OCI-LY7 (cell line): ENCODE data around the gene CLIP3. TPM values are rescaled to one million over a fixed set of nuclear protein-coding genes. Genes with fewer than 3 reads are reported as not detected.

Experiments
- BruUV-seq: library from RNA; stranded (reverse); fragments of 400-500 nt; replicated peaks from 2 replicates; lab custom pipeline; 2021; lab: Mats Ljungman, UMichigan
- CTCF ChIA-PET: fragments of 300-600 bp; sonication (Branson Sonifier 250); formaldehyde crosslinking; loops from one replicate; lab custom pipeline; 2022; ENCODE audit warnings: antibody characterized with exemption; ENCODE audit not compliant: unreplicated experiment; lab: Charles Lee
- POLR2A ChIA-PET: fragments of 300-600 bp; sonication (Branson Sonifier 250); formaldehyde crosslinking; loops from one replicate; lab custom pipeline; 2022; ENCODE audit warnings: antibody characterized with exemption; lab: Charles Lee
- DNase-seq: peaks from one replicate; pipeline ENCODE4 v3.0.0-alpha.2; 2015; ENCODE audit warnings: low spot score
- H2AFZ ChIP-seq: fragments of 200-600 bp; sonication (generic), shearing (Covaris generic); 2 replicates; pipeline ENCODE4 v1.6.1; 2014; ENCODE audit warnings: mild to moderate bottlenecking, antibody characterized with exemption, low read length, moderate library complexity
- H3K27ac ChIP-seq: fragments of 200-600 bp; sonication (generic); 2 replicates; pipeline ENCODE4 v1.5.1; 2014; ENCODE audit warnings: mixed run types, low read depth, mild to moderate bottlenecking, moderate library complexity, low read length, inconsistent platforms; ENCODE audit not compliant: poor library complexity, severe bottlenecking
- H3K36me3 ChIP-seq: fragments of 200-600 bp; sonication (generic); 2 replicates; pipeline ENCODE4 v1.6.1; 2014; ENCODE audit warnings: mild to moderate bottlenecking, antibody characterized with exemption, low read length, moderate library complexity, mixed read lengths; ENCODE audit not compliant: insufficient read depth
- H3K4me1 ChIP-seq: fragments of 200-600 bp; sonication (generic); 2 replicates; pipeline ENCODE4 v1.5.1; 2014; ENCODE audit warnings: mild to moderate bottlenecking, low read length; ENCODE audit not compliant: insufficient read depth, poor library complexity, severe bottlenecking
- H3K4me2 ChIP-seq: fragments of 200-600 bp; sonication (generic); 2 replicates; pipeline ENCODE4 v1.6.1; 2014; ENCODE audit warnings: mild to moderate bottlenecking, low read length
- H3K4me3 ChIP-seq: fragments of 200-600 bp; sonication (generic); 2 replicates; pipeline ENCODE4 v1.5.1; 2014; ENCODE audit warnings: mild to moderate bottlenecking, low read depth, low read length; ENCODE audit not compliant: poor library complexity, severe bottlenecking
- H3K79me2 ChIP-seq: fragments of 200-600 bp; sonication (generic); 2 replicates; pipeline ENCODE4 v1.6.1; 2016; ENCODE audit warnings: low read depth, mild to moderate bottlenecking, low read length, moderate library complexity, mixed read lengths; ENCODE audit not compliant: insufficient read depth
- H3K9me2 ChIP-seq: fragments of 200-600 bp; sonication (generic); 2 replicates; pipeline ENCODE4 v1.6.1; 2016; ENCODE audit warnings: mild to moderate bottlenecking, low read length, mixed read lengths; ENCODE audit not compliant: insufficient read depth
- H3K9me3 ChIP-seq: fragments of 200-600 bp; sonication (generic); 2 replicates; pipeline ENCODE4 v1.6.1; 2014; ENCODE audit warnings: mild to moderate bottlenecking, mixed run types, low read length, mixed read lengths
- H4K20me1 ChIP-seq: fragments of 200-600 bp; sonication (generic); 2 replicates; pipeline ENCODE4 v1.6.1; 2014; ENCODE audit warnings: mild to moderate bottlenecking, antibody characterized with exemption, low read length, moderate library complexity, mixed read lengths; ENCODE audit not compliant: insufficient read depth
- EZH2phosphoT487 ChIP-seq: fragments of 200-600 bp; sonication (generic); IDR thresholded peaks from 2 replicates; pipeline ENCODE4 v1.6.1; 2018; ENCODE audit warnings: low read depth, borderline replicate concordance, mild to moderate bottlenecking, mixed run types, antibody characterized with exemption, low read length, moderate library complexity, mixed read lengths
- intact Hi-C: fragments of 100-400 bp; cut with micrococcal nuclease; formaldehyde crosslinking; loops from one replicate; pipeline ENCODE4 v1.10.0; 2022; ENCODE audit not compliant: unreplicated experiment
- total RNA-seq, 2 experiments: library from RNA; depleted of rRNA in 1 of 2; stranded (reverse); fragments of >200 nt in 1 of 2; shearing (Covaris generic) in 1 of 2; gene quantifications; 2 replicates each; pipeline ENCODE4 v1.2.3, GENCODE V29; 2014 to 2022
- TF ChIP-seq, protein P1 (sequence below): fragments of 200-600 bp; sonication (generic); conservative IDR thresholded peaks from 2 replicates; pipeline ENCODE4 v1.5.1; 2014; ENCODE audit warnings: mild to moderate bottlenecking, antibody characterized with exemption, low read length, moderate library complexity, mixed read lengths

The CLIP3 gene
- total RNA-seq, 2 experiments from 2014 or later = 0.66 to 2.4 TPM

- Histone ChIP-seq H3K4me1 (no peaks in the 10 kb centered on the region), H3K27ac (no peak overlapping the region), H4K20me1 (no peaks in the 10 kb centered on the region), H3K79me2 (no peaks in the 10 kb centered on the region), H3K9me2 (no peaks in the 10 kb centered on the region), H2AFZ (no peak overlapping the region), H3K36me3 (no peaks in the 10 kb centered on the region), H3K4me3 (no peak overlapping the region), H3K9me3 (no peaks in the 10 kb centered on the region), H3K4me2 (no peak overlapping the region)
- DNase-seq = no peak
- intact Hi-C loops = no loop called here
- POLR2A ChIA-PET = no interaction called here
- CTCF ChIA-PET = no interaction called here
- no peak for TF ChIP-seq EZH2phosphoT487
- TF ChIP-seq, protein P1, sequence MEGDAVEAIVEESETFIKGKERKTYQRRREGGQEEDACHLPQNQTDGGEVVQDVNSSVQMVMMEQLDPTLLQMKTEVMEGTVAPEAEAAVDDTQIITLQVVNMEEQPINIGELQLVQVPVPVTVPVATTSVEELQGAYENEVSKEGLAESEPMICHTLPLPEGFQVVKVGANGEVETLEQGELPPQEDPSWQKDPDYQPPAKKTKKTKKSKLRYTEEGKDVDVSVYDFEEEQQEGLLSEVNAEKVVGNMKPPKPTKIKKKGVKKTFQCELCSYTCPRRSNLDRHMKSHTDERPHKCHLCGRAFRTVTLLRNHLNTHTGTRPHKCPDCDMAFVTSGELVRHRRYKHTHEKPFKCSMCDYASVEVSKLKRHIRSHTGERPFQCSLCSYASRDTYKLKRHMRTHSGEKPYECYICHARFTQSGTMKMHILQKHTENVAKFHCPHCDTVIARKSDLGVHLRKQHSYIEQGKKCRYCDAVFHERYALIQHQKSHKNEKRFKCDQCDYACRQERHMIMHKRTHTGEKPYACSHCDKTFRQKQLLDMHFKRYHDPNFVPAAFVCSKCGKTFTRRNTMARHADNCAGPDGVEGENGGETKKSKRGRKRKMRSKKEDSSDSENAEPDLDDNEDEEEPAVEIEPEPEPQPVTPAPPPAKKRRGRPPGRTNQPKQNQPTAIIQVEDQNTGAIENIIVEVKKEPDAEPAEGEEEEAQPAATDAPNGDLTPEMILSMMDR = no peak
- no TSS peak for BruUV-seq
Observed at GRCh38 chr19:36040495-36040894, 7.8 kb upstream of the CLIP3 start.

- intact Hi-C loops = no loop called here
- no peak for DNase-seq
- POLR2A ChIA-PET = no interaction called here
- CTCF ChIA-PET = no interaction called here
- no TSS peak for BruUV-seq
- no peaks in the 10 kb centered on the region for H3K79me2 ChIP-seq
- H3K27ac ChIP-seq = no peak overlapping the region
- no peak overlapping the region for H3K4me3 ChIP-seq
- 0 out of 2 replicates have a peak, but pooled peaks cover 5% of the 10 kb centered on the region for H3K36me3 ChIP-seq
- no peaks in the 10 kb centered on the region for H3K9me3 ChIP-seq
- H2AFZ ChIP-seq = no peak overlapping the region
- no peaks in the 10 kb centered on the region for H3K4me1 ChIP-seq
- TF ChIP-seq, protein P1 = no peak
- TF ChIP-seq EZH2phosphoT487 = no peak
- no peaks in the 10 kb centered on the region for H4K20me1 ChIP-seq
- no peaks in the 10 kb centered on the region for H3K9me2 ChIP-seq
- no peak overlapping the region for H3K4me2 ChIP-seq
Observed at GRCh38 chr19:36031308-36031707, 1.4 kb downstream of the CLIP3 start.

DNA sequence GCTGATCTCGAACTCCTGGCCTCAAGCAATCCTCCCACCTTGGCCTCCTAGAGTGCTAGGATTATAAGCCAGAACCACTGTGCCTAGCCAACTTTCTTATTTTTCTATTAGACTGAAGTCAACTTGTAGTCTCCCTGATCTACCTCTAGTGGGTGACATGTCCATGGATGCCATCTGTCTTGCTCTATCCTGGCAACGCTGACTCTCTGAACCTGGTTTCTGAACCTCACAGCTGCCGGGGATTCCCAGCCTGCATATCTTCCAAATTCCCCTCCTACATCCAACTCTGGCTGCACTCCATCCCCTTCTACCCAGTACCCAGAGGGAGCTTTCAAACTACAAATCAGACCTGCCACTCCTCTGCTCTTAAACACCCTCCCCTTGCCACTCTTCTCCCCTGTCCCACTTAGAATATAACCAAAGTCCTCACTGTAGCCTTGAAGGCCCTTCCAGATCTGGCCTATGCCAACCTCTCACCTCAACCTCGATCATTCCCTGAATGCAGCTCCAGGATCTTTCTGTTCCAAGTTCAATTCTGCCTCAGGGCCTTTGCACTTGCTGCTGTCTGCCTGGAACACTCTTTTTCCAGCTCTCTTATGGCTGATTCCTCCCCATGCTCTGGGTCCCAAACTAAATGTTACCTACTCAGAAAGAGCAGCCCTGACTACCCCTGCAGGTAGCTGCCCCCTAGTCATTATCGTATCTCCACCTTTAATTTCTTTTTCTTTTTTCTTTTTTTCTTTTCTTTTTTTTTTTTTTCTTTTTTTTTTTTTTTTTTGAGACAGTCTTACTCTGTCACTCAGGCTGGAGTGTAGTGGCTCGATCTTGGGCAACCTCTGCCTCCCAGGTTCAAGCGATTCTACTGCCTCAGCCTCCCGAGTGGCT lies 2.2 kb downstream of the CLIP3 start:
- no peaks in the 10 kb centered on the region for H3K9me3 ChIP-seq
- H3K79me2 ChIP-seq = no peaks in the 10 kb centered on the region
- no peak overlapping the region for H3K4me2 ChIP-seq
- H4K20me1 ChIP-seq = no peaks in the 10 kb centered on the region
- no peaks in the 10 kb centered on the region for H3K4me1 ChIP-seq
- no TSS peak for BruUV-seq
- DNase-seq = no peak
- no peaks in the 10 kb centered on the region for H3K9me2 ChIP-seq
- CTCF ChIA-PET = no interaction called here
- POLR2A ChIA-PET = interaction anchor here (0.7 kb wide), 1 partner anchor 368 kb away, joined by 3 read pairs; no protein-coding TSS in a partner anchor
- intact Hi-C loops = no loop called here
- H3K36me3 ChIP-seq = 0 out of 2 replicates have a peak, but pooled peaks cover 5% of the 10 kb centered on the region
- TF ChIP-seq, protein P1 = no peak
- no peak for TF ChIP-seq EZH2phosphoT487
- no peak overlapping the region for H2AFZ ChIP-seq
- H3K27ac ChIP-seq = no peak overlapping the region
- no peak overlapping the region for H3K4me3 ChIP-seq
